HG03457 (cell line): ENCODE results near the gene KIF18A.

Experiments used
- ATAC-seq: cut with Tn5 transposase; IDR thresholded peaks from one replicate; pipeline ENCODE4 v1.9.1; 2021; ENCODE audit warnings: moderate number of reproducible peaks; ENCODE audit not compliant: unreplicated experiment

The KIF18A gene

GRCh38 chr11:28048812-28049211 lies 59.1 kb downstream of the KIF18A start:
- ATAC-seq = no peak

- no peak for ATAC-seq
Measured at GRCh38 chr11:28043930-28044709, 63.8 kb downstream of the KIF18A start.

GRCh38 chr11:28040384-28040783 lies 67.6 kb downstream of the KIF18A start:
- no peak for ATAC-seq

- no peak for ATAC-seq
Measured at GRCh38 chr11:28038775-28039174, 69.2 kb downstream of the KIF18A start.

- peak; percentile 65 for ATAC-seq
Measured at GRCh38 chr11:28026634-28027290, 81.2 kb downstream of the KIF18A start.

GRCh38 chr11:28017816-28018215 lies 90.1 kb downstream of the KIF18A start:
- ATAC-seq = no peak

- no peak for ATAC-seq
Measured at GRCh38 chr11:28011813-28012212, 96.1 kb downstream of the KIF18A start.

- no peak for ATAC-seq
Measured at GRCh38 chr11:28009996-28010395, 98.0 kb downstream of the KIF18A start.

- no peak for ATAC-seq
Measured at GRCh38 chr11:28009388-28009787, 98.6 kb downstream of the KIF18A start.

- ATAC-seq = no peak
Measured at GRCh38 chr11:28003615-28004014, 104.3 kb downstream of the KIF18A start.

- ATAC-seq = no peak
Measured at GRCh38 chr11:27998552-27998951, 109.4 kb downstream of the KIF18A start.

GRCh38 chr11:27997344-27997743 lies 110.6 kb downstream of the KIF18A start:
- ATAC-seq = no peak

- ATAC-seq = no peak
Measured at GRCh38 chr11:27996066-27996465, 111.9 kb downstream of the KIF18A start.

- no peak for ATAC-seq
Measured at GRCh38 chr11:27995083-27995482, 112.9 kb downstream of the KIF18A start.

- ATAC-seq = no peak
Measured at GRCh38 chr11:27991736-27992135, 116.2 kb downstream of the KIF18A start.

GRCh38 chr11:27977527-27977926 lies 130.4 kb downstream of the KIF18A start:
- no peak for ATAC-seq

- ATAC-seq = no peak
Measured at GRCh38 chr11:27977031-27977430, 130.9 kb downstream of the KIF18A start.

GRCh38 chr11:27976262-27976661 lies 131.7 kb downstream of the KIF18A start:
- no peak for ATAC-seq

- ATAC-seq = no peak
Measured at GRCh38 chr11:27973851-27974536, 134.0 kb downstream of the KIF18A start.

- no peak for ATAC-seq
Measured at GRCh38 chr11:27972522-27973170, 135.3 kb downstream of the KIF18A start.

- no peak for ATAC-seq
Measured at GRCh38 chr11:27971171-27971570, 136.8 kb downstream of the KIF18A start.
